Neural cell (in vitro differentiated cells): Measurements from ENCODE around the gene CTNNA2.

Experiments used
- RAD21 ChIP-seq: fragments of 450-650 bp; conservative IDR thresholded peaks from 2 replicates; pipeline ENCODE4 v1.6.1; 2014; ENCODE audit warnings: antibody characterized with exemption, mild to moderate bottlenecking, moderate library complexity
- TF ChIP-seq, protein P1 (sequence below): fragments of 450-650 bp; IDR thresholded peaks from 2 replicates; pipeline ENCODE4 v1.5.1; 2014; ENCODE audit warnings: antibody characterized with exemption, mild to moderate bottlenecking, moderate library complexity; ENCODE audit not compliant: poor library complexity, severe bottlenecking

DNA sequence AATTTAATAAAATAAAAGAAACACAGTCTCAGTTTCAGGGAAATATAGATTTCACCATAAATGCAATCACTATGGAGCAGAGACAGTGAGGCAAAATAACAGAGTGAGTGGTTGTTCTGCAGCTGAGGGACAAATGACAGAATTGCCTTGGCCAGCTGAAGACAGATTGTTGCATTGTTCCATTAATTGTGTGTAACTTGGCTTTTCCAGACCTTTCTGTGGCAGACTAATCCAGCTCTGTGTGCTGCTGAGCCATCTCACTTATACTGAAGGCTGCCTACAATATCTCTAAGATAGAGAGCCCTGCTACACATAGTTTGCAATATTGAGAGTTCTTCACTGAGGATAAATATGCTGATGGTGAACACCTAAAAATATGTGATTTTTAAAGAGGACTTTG is 780.2 kb downstream of the CTNNA2 start:
- TF ChIP-seq, protein P1, sequence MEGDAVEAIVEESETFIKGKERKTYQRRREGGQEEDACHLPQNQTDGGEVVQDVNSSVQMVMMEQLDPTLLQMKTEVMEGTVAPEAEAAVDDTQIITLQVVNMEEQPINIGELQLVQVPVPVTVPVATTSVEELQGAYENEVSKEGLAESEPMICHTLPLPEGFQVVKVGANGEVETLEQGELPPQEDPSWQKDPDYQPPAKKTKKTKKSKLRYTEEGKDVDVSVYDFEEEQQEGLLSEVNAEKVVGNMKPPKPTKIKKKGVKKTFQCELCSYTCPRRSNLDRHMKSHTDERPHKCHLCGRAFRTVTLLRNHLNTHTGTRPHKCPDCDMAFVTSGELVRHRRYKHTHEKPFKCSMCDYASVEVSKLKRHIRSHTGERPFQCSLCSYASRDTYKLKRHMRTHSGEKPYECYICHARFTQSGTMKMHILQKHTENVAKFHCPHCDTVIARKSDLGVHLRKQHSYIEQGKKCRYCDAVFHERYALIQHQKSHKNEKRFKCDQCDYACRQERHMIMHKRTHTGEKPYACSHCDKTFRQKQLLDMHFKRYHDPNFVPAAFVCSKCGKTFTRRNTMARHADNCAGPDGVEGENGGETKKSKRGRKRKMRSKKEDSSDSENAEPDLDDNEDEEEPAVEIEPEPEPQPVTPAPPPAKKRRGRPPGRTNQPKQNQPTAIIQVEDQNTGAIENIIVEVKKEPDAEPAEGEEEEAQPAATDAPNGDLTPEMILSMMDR = no peak
- TF ChIP-seq RAD21 = no peak
